Common myeloid progenitor, CD34-positive (primary cell): ENCODE results near the gene RASL10A.

Experiments
- CTCF ChIA-PET: fragments of 350-600 bp; sonication (Branson Sonifier 250); formaldehyde crosslinking; loops from one replicate; lab custom pipeline; 2021; ENCODE audit warnings: antibody characterized with exemption; lab: Charles Lee
- POLR2A ChIA-PET: fragments of 350-600 bp; sonication (Branson Sonifier 250); formaldehyde crosslinking; loops from one replicate; lab custom pipeline; 2021; ENCODE audit warnings: antibody characterized with exemption; lab: Charles Lee
- DNase-seq, 3 donors: peaks; one replicate each; pipeline versions ENCODE4 v3.0.0 to v3.0.0-alpha.2; 2013
- H3K27ac ChIP-seq, 2 experiments: 1 replicate in 1 of 2; 2 replicates in 1 of 2; pipeline ENCODE4 v1.7.0; 2013; ENCODE audit warnings: inconsistent platforms in 2 of 2, low read length in 2 of 2, mild to moderate bottlenecking in 2 of 2, low read depth in 1 of 2, moderate library complexity in 1 of 2; ENCODE audit not compliant: severe bottlenecking in 2 of 2, insufficient read depth in 1 of 2, poor library complexity in 1 of 2
- H3K27me3 ChIP-seq, 5 experiments: replicated peaks in 2 of 5; 1 replicate in 3 of 5; 2 replicates in 2 of 5; pipeline versions ENCODE4 v1.6.1 to v1.7.0; 2013; ENCODE audit warnings: low read length in 4 of 5, mild to moderate bottlenecking in 2 of 5, moderate library complexity in 2 of 5, inconsistent platforms in 1 of 5; ENCODE audit not compliant: insufficient read depth in 5 of 5, control insufficient read depth in 4 of 5
- H3K36me3 ChIP-seq, 4 experiments: 1 replicate in 2 of 4; 2 replicates in 2 of 4; pipeline versions ENCODE4 v1.6.1 to v1.7.0; 2013; ENCODE audit warnings: low read length in 3 of 4, control low read depth in 1 of 4, mild to moderate bottlenecking in 1 of 4; ENCODE audit not compliant: control insufficient read depth in 4 of 4, insufficient read depth in 4 of 4
- H3K4me1 ChIP-seq, 4 experiments: 1 replicate in 3 of 4; 2 replicates in 1 of 4; pipeline versions ENCODE4 v1.6.1 to v1.7.1; 2013; ENCODE audit warnings: low read length in 3 of 4, mild to moderate bottlenecking in 3 of 4, control low read depth in 1 of 4, inconsistent platforms in 1 of 4, moderate library complexity in 1 of 4; ENCODE audit not compliant: control insufficient read depth in 4 of 4, insufficient read depth in 4 of 4; ENCODE audit errors: control extremely low read depth in 1 of 4
- H3K4me3 ChIP-seq, 7 experiments: 1 replicate in 4 of 7; 2 replicates in 3 of 7; pipeline versions ENCODE4 v1.5.1 to v1.7.0; 2013; ENCODE audit warnings: mild to moderate bottlenecking in 7 of 7, low read length in 6 of 7, moderate library complexity in 6 of 7, inconsistent platforms in 2 of 7, low read depth in 2 of 7, control low read depth in 1 of 7; ENCODE audit not compliant: insufficient read depth in 4 of 7, control insufficient read depth in 1 of 7; ENCODE audit errors: extremely low read depth in 1 of 7
- H3K9me3 ChIP-seq, 5 experiments: 1 replicate in 4 of 5; 2 replicates in 1 of 5; pipeline versions ENCODE4 v1.6.1 to v1.7.1; 2013; ENCODE audit warnings: low read length in 4 of 5, mild to moderate bottlenecking in 2 of 5, inconsistent platforms in 1 of 5, low read depth in 1 of 5, moderate library complexity in 1 of 5; ENCODE audit not compliant: control insufficient read depth in 4 of 5, insufficient read depth in 2 of 5; ENCODE audit errors: control extremely low read depth in 1 of 5
- WGBS: methylation state at CpG from one replicate; pipeline ENCODE4 v1.1.5; 2013; ENCODE audit not compliant: insufficient coverage; 5-methylcytosine and 5-hydroxymethylcytosine counted together

Gene RASL10A

GRCh38 chr22:29300807-29301601 is 14.5 kb downstream of the RASL10A start:
- H3K9me3 ChIP-seq = no peaks in the 10 kb centered on the region
- H3K27ac ChIP-seq = no peak overlapping the region
- DNase-seq = peak in 1 of 3 donors; percentile 30
- no peaks in the 10 kb centered on the region for H3K27me3 ChIP-seq
- H3K4me1 ChIP-seq = peaks cover 0 to 32% (median 25%) of the 10 kb centered on the region in 4 experiments
- H3K36me3 ChIP-seq = peaks cover 24 to 49% (median 48%) of the 10 kb centered on the region in 4 experiments
- ChIA-PET CTCF (interaction anchor here (0.9 kb wide), 1 partner anchor 17 kb away, joined by 3 read pairs; no protein-coding TSS in a partner anchor), POLR2A (interaction anchor here (1.1 kb wide), 1 partner anchor 10 kb away, joined by 4 read pairs; no protein-coding TSS in a partner anchor)
- 90% methylated on average over 5 of the region's 10 CpGs for WGBS
- no peak overlapping the region for H3K4me3 ChIP-seq

GRCh38 chr22:29300467-29300806 is 15.1 kb downstream of the RASL10A start:
- Histone ChIP-seq H3K4me3 (no peak overlapping the region), H3K4me1 (peaks cover 0 to 28% (median 21%) of the 10 kb centered on the region in 4 experiments), H3K27ac (no peak overlapping the region), H3K36me3 (peaks cover 28 to 55% (median 54%) of the 10 kb centered on the region in 4 experiments), H3K9me3 (no peaks in the 10 kb centered on the region), H3K27me3 (no peaks in the 10 kb centered on the region)
- ChIA-PET CTCF (no interaction called here), POLR2A (interaction anchor here (1.1 kb wide), 1 partner anchor 11 kb away, joined by 4 read pairs; no protein-coding TSS in a partner anchor)
- DNase-seq = no peak
- 92% methylated on average over 2 of the region's 4 CpGs for WGBS

GRCh38 chr22:29299136-29299900 is 16.2 kb downstream of the RASL10A start:
- Histone ChIP-seq H3K36me3 (peaks cover 31 to 66% (median 64%) of the 10 kb centered on the region in 4 experiments), H3K27ac (no peak overlapping the region), H3K4me1 (peaks cover 0 to 20% (median 19%) of the 10 kb centered on the region in 4 experiments), H3K27me3 (no peaks in the 10 kb centered on the region), H3K4me3 (no peak overlapping the region), H3K9me3 (no peaks in the 10 kb centered on the region)
- CTCF ChIA-PET = no interaction called here
- 92% methylated on average over 18 of the region's 19 CpGs for WGBS
- no peak for DNase-seq
- POLR2A ChIA-PET = no interaction called here

- Histone ChIP-seq H3K27ac (no peak overlapping the region), H3K9me3 (no peaks in the 10 kb centered on the region), H3K27me3 (no peaks in the 10 kb centered on the region), H3K4me1 (peaks cover 0 to 15% (median 15%) of the 10 kb centered on the region in 4 experiments), H3K36me3 (peaks cover 31 to 72% (median 66%) of the 10 kb centered on the region in 4 experiments), H3K4me3 (no peak overlapping the region)
- no peak for DNase-seq
- CTCF ChIA-PET = interaction anchor here (1.5 kb wide), 2 partner anchors 9 to 12 kb away, joined by 3 to 6 read pairs; no protein-coding TSS in a partner anchor
- WGBS = 93% methylated on average over 3 of the region's 8 CpGs
- POLR2A ChIA-PET = no interaction called here
Observed at GRCh38 chr22:29298641-29299040, 16.9 kb downstream of the RASL10A start.

- no peaks in the 10 kb centered on the region for H3K27me3 ChIP-seq
- H3K9me3 ChIP-seq = no peaks in the 10 kb centered on the region
- ChIA-PET POLR2A (no interaction called here), CTCF (no interaction called here)
- H3K27ac ChIP-seq = no peak overlapping the region
- H3K36me3 ChIP-seq = peaks cover 42 to 99% (median 84%) of the 10 kb centered on the region in 4 experiments
- no peak overlapping the region for H3K4me3 ChIP-seq
- no peaks in the 10 kb centered on the region for H3K4me1 ChIP-seq
- no peak for DNase-seq
Observed at GRCh38 chr22:29292379-29292778, 23.1 kb downstream of the RASL10A start.

GRCh38 chr22:29291215-29291614 is 24.3 kb downstream of the RASL10A start:
- Histone ChIP-seq H3K4me3 (no peak overlapping the region), H3K36me3 (peaks cover 35 to 99% (median 82%) of the 10 kb centered on the region in 4 experiments), H3K4me1 (no peaks in the 10 kb centered on the region), H3K9me3 (no peaks in the 10 kb centered on the region), H3K27me3 (no peaks in the 10 kb centered on the region), H3K27ac (no peak overlapping the region)
- peak in 1 of 3 donors; percentile 49 for DNase-seq
- CTCF ChIA-PET = interaction anchor here (1.0 to 1.1 kb wide), 2 partner anchors 11 kb away, joined by 3 to 4 read pairs; no protein-coding TSS in a partner anchor
- POLR2A ChIA-PET = interaction anchor here (1.0 to 1.2 kb wide), 2 partner anchors 12 to 21 kb away, joined by 3 read pairs; no protein-coding TSS in a partner anchor
- WGBS = 100% methylated on average over 1 of the region's 7 CpGs
